Measurements from ENCODE around the gene RFX2.
"Not testable (repeated sequence)": the region's sequence is repeated elsewhere in the genome, so short reads cannot be mapped to it uniquely, and the experiment has no call there.

Gene RFX2

DNA sequence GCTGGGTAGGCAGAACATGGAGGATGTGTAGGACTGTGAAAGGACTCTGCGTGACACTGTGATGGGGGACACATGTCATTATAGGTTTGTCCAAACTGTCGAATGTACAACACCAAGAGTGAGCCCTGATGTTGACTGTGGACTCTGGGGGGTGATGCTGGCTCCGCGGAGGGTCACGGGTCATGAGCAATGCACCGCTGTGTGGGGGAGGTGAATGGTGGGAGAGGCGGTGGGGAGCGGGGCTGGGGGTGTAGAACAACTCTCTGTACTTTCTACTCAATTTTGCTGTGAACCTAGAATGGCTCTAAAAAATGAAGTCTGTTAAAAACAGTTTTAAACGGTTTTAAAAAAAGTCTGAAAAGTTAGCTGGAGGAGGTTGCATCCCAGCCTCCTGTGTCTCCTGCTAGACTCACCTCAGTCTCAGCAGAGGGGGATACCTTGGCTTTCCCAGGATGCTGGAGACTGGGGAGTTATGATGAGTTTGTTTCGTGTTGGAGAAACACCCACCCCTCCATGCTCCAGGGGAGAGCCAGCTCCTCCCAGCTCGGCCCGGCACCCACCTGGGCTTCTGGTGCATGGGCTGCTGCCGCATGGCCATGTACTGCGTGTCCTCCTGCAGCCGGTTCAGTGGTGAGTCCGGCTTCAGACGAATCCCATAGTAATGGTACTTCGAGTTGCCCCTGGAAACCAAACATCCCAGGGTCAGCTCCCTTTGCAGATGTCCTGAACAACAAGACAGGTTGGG lies 97.7 kb downstream of the RFX2 start:
- no peak for DNase-seq (ENCODE audit: low spot score)

DNA sequence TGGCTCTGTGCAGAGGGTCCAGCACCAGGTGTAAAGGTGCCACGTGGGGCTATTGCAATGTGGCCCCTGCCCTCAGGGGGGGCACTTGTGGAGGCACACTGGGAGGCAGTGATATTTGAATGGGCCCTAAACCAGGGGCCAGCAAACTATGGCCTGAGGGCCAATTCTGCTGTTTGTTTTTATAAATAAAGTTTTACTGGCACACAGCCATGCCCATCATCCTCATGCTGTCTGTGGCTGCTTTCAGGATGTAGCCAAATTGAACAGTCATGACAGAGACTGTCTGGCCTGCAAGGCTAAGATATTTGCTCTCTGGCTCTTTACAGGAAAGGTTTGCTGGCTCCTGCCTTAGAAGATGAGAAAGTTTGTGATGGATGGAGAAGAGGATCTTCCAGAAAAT lies 98.5 kb downstream of the RFX2 start:
- no peak for DNase-seq (ENCODE audit: low spot score)

DNA sequence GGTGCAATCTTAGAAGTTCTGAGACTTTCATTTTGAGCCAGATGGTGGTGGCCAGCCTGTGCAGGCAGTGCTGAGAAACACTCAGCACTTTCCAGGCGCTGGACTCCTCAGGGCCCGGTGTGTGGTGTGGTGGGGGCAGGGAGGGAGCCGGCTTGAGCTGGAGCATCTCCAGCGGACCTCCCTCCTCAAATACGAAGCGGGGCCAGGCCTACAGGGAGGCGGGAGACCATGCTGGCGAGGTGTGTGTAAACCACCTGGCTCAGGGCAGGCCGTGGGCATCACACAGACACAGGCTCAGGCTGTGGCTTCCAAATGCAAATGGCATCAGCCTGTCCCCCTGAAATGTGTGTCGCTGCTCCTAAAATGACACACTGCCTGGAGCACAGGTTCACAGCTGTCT lies 99.1 kb downstream of the RFX2 start:
- DNase-seq (ENCODE audit: low spot score) = no peak

DNA sequence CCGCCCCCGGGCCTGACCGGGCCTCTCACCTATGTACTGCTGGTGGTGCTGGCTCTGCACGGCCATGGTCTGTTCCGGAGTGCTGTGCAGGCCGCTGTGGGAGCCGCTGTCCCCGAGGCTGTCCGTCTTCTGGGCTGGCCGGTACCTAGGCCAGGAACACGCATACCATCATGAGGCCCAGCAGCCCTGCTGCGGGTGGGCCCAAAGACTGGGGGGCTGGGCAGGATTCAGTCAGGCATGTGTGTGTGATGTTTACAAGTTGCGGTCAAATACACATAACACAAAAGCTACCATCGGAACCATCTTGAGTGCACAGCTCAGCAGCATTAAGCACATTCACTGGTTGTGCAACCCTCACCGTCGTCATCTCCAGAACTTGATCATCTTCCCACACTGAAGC lies 100.2 kb downstream of the RFX2 start:
- no peak for DNase-seq (ENCODE audit: low spot score)

GRCh38 chr19:6007866-6008265 lies 102.4 kb downstream of the RFX2 start:
- DNase-seq (ENCODE audit: low spot score) = no peak

GRCh38 chr19:6006896-6007295 lies 103.4 kb downstream of the RFX2 start:
- DNase-seq (ENCODE audit: low spot score) = no peak

- DNase-seq (ENCODE audit: low spot score) = not testable (repeated sequence)
Observed at GRCh38 chr19:6006070-6006446, 104.2 kb downstream of the RFX2 start.

DNA sequence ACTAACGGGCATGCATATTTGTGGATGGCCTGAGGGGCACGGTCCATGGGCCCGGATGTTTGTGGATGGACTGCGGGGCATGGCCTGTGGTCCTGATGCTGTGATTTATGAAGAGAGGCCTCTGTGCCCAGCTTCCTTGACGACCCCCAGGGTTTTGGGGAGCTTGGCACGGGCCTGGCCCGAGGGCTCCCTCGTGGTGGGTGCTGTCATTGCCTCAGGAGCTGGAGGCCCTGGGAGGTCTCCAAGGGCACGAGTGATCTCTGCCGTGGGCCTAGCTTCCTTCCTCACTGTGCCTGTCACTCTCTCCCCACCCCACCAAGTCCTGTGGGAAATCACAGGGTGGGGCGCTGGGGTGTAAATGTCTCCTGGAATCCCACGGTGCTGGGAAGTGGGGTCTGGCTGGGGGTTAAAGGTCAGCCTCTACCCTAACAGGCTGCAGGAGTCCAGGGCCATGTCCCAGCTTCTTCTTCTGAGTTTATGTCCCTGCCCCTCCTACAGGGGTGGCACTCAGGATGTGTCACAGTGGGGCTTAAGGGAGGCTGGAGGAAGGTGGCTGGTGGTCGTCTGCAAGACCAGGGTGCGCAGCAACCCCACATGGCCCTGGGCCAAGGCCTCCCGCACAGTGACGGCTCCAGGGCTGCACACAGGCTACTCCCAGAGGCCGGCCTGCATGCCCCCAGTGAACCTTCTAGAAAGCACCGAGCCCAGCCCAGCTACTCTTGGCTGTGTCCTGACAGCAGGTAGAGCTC lies 104.8 kb downstream of the RFX2 start:
- no peak for DNase-seq (ENCODE audit: low spot score)

DNA sequence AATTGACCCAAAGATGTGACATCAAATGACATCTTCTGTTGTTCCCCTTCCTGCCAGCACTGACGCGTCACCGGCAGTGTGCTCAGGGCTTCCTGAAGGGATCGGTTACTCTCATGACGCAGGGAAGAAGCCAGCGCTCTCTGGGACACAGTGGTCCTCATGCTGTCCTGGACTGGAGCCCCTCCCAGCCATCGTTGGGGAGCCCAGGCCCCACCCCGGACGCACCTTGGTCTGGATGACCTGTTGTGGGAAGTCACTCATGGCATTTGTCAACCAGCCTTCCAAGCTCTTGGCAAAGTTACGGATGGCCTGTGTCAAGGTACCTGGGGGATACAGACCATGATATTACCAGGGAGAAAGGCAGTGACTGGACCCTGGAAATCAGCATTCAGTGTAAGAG lies 106.3 kb downstream of the RFX2 start:
- DNase-seq (ENCODE audit: low spot score) = no peak

GRCh38 chr19:6002591-6002990 lies 107.7 kb downstream of the RFX2 start:
- DNase-seq (ENCODE audit: low spot score) = no peak

DNA sequence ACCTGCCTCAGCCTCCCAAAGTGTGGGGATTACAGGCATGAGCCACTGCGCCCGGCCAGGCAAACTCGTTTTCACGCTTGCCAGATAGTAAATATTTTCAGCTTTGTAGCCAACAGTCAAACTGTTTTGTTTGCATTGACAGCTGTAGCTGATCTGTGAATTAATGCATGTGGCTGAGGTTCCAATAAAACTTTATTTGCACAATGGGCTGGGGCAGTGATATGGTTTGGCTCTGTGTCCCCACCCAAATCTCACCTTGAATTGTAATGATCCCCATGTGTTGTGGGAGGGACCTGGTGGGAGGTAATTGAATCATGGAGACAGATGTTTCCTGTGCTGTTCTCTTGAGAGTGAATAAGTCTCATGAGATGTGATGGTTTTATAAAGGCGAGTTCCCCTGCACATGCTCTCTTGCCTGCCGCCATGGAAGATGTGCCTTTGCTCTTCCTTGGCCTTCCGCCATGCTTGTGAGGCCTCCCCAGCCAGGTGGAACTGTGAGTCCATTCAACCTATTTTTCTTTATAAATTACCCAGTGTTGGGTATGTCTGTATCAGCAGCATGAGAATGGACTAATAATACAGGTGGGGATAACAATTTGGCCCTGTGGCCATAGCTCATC lies 110.0 kb downstream of the RFX2 start:
- no peak for DNase-seq (ENCODE audit: low spot score)

DNA sequence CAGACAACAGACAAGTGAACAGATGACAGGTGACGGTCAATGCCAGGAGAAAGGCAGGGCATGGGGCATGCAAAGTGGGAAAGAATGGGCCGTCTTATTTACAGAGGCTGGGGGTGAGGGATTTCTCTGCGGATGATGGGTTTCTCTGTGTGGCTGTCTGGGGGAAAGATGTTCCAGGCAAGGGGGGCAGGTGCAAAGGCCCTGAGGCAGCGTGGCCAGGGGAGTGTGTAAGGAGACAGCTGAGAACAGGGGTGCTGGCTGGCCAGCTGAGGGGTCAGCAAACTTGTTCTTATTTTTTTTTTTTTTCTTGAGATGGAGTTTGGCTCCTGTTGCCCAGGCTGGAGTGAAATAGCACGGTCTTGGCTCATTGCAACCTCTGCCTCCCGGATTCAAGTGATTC lies 110.6 kb downstream of the RFX2 start:
- DNase-seq (ENCODE audit: low spot score) = no peak

DNA sequence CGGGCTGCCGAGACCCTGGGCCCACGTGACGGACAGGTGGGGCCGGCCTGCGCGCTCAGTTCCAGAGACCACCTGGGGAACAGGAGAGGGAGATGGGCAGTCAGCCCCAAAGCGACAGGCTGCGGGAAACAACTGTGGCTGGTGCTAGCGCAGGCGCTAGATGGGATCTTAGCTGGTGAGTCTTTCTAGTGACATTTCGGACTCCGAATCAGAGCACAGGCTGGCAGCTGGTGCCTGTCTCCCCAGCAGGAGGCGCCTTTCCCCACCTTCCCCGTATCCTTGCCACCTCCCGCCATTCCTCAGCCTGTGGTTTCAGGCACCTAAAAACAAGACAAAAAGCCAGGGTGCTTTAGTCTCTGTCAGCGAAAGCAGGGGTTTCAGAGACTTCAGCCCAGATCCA lies 112.9 kb downstream of the RFX2 start:
- peak; percentile 61 for DNase-seq (ENCODE audit: low spot score)

GRCh38 chr19:5996623-5997320 lies 113.5 kb downstream of the RFX2 start:
- no peak for DNase-seq (ENCODE audit: low spot score)

GRCh38 chr19:5996102-5996501 lies 114.2 kb downstream of the RFX2 start:
- no peak for DNase-seq (ENCODE audit: low spot score)

- DNase-seq (ENCODE audit: low spot score) = no peak
Observed at GRCh38 chr19:5995606-5996005, 114.7 kb downstream of the RFX2 start.

DNA sequence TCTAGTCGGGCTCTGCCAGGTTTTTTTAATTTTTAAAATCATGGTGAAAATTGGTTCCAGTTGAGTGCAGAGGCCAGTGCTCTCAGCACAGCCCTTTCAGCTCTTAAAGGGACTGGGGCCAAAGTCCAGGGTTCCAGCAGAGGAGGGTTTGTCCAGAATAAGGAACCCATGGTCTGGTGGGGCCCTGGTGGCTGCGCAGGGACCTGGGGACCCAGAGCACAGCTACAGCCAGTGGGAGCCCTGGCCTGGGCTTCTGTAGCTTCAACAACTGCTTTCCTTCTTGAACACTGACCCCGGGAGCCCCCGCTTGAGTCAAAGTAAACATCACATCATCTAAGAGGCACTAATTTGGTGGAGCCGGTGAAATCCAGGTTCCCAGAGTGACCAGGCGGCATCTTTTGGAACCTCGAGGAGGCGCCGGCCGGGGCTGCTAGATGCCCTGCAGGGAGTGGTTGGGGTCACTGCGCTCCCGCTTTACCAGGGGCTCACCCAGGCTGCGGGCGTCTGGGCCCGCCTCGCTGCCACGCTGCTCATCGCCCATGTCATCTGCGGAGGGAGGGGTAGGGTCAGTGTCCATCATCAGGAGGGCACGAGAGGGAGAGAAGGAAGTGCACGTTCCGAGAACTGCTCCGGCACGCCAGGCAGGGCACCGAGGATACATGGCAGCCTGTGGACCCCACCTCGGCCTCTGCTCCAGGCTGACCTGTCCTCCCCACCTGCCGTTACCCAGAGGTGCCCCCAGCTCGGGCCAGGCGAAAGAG lies 115.7 kb downstream of the RFX2 start:
- no peak for DNase-seq (ENCODE audit: low spot score)

- no peak for DNase-seq (ENCODE audit: low spot score)
Observed at GRCh38 chr19:5993648-5994358, 116.5 kb downstream of the RFX2 start.

DNA sequence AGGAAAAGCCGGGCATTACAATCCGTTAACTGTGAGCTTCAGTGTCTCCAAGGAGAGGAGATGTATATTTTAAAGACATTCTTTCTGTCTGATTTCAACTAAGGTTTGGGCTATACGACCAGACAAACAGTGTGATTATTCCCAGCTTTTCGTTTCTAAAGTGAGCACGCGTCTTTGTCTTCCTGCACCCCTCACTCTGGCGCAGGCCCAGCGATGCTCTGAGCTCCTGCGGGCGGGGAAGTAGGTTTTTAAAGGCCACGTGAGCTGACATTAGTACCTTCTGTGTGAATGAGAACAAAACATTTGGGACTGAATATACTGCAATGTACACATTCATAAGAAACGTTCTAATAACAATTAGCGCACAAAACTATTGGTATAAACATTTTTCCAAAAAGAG lies 117.1 kb downstream of the RFX2 start:
- no peak for DNase-seq (ENCODE audit: low spot score)

DNA sequence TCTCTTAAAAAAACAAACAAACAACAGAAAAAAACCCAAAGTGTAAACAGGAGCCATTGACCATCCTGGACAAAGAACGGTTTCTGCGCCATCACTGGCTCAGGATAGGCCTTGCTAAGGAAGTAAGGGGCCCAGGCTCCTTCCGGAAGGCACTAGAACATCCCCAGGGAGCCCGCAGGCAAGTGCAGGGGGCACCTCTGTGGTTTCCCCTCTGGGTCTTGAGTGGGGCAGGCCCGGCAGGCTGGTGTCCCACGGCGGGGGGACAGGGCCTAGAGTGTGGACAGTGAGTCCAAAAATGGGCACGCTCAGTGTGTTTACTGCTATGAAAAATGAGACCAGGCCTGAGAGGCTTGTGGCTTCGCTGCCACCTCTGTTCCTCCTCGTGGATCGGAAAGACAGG lies 117.5 kb downstream of the RFX2 start:
- no peak for DNase-seq (ENCODE audit: low spot score)

DNA sequence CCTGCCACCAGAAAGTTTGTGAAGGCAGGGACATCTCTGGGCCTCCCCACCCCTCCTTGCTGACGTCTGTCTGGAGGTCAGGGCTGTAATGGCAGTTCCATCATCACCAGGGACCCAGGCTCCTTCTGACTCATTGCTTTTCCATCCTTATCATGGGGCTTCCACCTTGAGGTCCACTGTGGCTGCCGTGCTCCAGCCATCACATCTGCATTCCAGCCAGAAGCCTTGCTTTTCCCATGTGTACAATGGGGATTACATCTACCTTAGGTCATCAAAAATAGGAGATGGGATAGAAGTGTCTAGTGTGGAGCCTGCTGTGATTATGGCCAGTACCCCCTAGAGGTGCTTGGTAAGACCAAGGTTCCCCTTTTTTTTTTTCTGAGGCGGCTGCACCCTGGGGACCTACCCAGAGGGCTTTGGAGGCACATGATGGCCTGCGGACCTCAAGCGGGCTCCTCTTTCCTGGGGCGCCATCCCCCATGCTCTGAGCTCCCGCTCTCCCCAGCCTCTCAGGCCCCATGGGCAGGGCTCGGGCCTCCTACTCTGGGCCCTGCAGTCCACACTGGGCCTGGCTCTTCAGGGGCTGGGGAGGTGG lies 119.0 kb downstream of the RFX2 start:
- no peak for DNase-seq (ENCODE audit: low spot score)

Measured in ecto neural progenitor cell (in vitro differentiated cells).